Right lobe of liver (tissue), 6 donors: ENCODE data around the gene C4orf50. TPM values are rescaled to one million over a fixed set of nuclear protein-coding genes. Genes with fewer than 3 reads are reported as not detected.

Experiments
- ATAC-seq, 4 donors: fragments of 200-7000 bp; cut with Tn5 transposase; one replicate each; pipeline ENCODE4 v1.9.1; 2020; ENCODE audit warnings: mild to moderate bottlenecking in 4 of 4, moderate library complexity in 4 of 4
- DNase-seq, 3 donors: peaks; one replicate each; pipeline ENCODE4 v3.0.0-alpha.2; 2020
- H3K27ac ChIP-seq, 3 donors: fragments of 200-600 bp; one replicate each; pipeline ENCODE4 v1.8.0; 2022
- H3K27me3 ChIP-seq, 2 donors: fragments of 200-600 bp; one replicate each; pipeline ENCODE4 v1.8.0; 2022
- H3K36me3 ChIP-seq, 4 donors: fragments of 200-600 bp; sonication (generic) in 1 of 4; one replicate each; pipeline versions ENCODE4 v1.5.1 to v1.8.0; 2017 to 2022; ENCODE audit warnings: control low read depth in 1 of 4
- H3K4me1 ChIP-seq, 4 donors: fragments of 200-600 bp; sonication (generic) in 1 of 4; one replicate each; pipeline versions ENCODE4 v1.5.1 to v1.8.0; 2017 to 2022; ENCODE audit warnings: control low read depth in 1 of 4
- H3K4me3 ChIP-seq, 3 donors: fragments of 200-600 bp; one replicate each; pipeline ENCODE4 v1.8.0; 2022
- H3K9me3 ChIP-seq, 4 donors: fragments of 200-600 bp; sonication (generic) in 1 of 4; one replicate each; pipeline versions ENCODE4 v1.5.1 to v1.8.0; 2017 to 2022; ENCODE audit warnings: control low read depth in 1 of 4
- POLR2A ChIP-seq: fragments of 450-650 bp; IDR thresholded peaks from one replicate; pipeline ENCODE4 v1.6.1; 2017; ENCODE audit warnings: antibody characterized with exemption, mild to moderate bottlenecking
- WGBS: methylation state at CpG from one replicate; pipeline ENCODE4 v1.1.6; 2018; ENCODE audit warnings: low coverage, low lambda C conversion rate; ENCODE audit not compliant: insufficient coverage; ENCODE audit errors: missing lambda C conversion rate; 5-methylcytosine and 5-hydroxymethylcytosine counted together
- intact Hi-C, 2 donors: fragments of 100-400 bp; cut with DNase I; formaldehyde crosslinking; loops; one replicate each; pipeline versions ENCODE4 v1.11.2 to v1.14.1; 2022
- total RNA-seq, 6 experiments: library from RNA; depleted of rRNA in 2 of 6; stranded (reverse); fragments of >200 nt in 2 of 6; fragmentation: NEBNext Ultra II Directional in 3 of 6; extraction: Animal tissue kit (Norgen Biotek cat#: 25700) in 3 of 6; gene quantifications; one replicate each; pipeline versions ENCODE4 v1.1.0 to v1.2.4, GENCODE V29; 2016 to 2023
- TF ChIP-seq, protein P1 (sequence below), 4 donors: fragments of 200-600 bp in 3 of 4; fragments of 450-650 bp in 1 of 4; IDR thresholded peaks; one replicate each; pipeline versions ENCODE4 v1.5.1 to v1.8.0; 2016 to 2022; ENCODE audit warnings: antibody characterized with exemption in 4 of 4, mild to moderate bottlenecking in 2 of 4
- donor health status: DM: no; HTN: yes; CAD: no.
- donor health status: DM: no; HTN: no; CAD: no.
- donor health status: DM: no; HTN: no; CAD: no.
- donor health status: DM: no; HTN: yes; CAD: no.
- donor health status: DM: no; HTN: yes; CAD: no.

The C4orf50 gene
- total RNA-seq, 6 experiments from 2014 or later, result under 0.01 to 0.06 TPM; not detected in 4

DNA sequence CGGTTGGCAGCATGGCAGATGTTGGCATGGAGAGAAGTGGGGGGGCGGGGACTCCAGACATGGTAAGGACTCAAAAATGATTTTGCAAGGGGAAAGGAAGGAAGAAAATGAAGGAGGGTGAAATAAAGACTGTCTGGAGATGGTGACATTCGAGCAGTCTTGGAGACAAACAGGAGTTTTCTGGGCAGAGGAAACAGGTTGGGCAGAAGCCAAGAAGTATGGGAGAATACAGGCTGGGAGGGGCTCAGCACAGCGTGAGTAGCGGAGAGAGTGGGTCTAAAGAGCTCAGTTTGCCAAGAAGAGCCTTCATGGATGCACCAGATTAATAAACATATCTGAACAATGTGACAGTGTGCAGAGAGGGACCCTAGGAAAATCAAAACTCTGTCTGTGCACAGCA, 112.0 kb downstream of the C4orf50 start:
- Histone ChIP-seq H3K36me3 (no peaks in the 10 kb centered on the region), H3K4me1 (no peaks in the 10 kb centered on the region), H3K9me3 (no peaks in the 10 kb centered on the region), H3K27ac (no peak overlapping the region), H3K27me3 (no peaks in the 10 kb centered on the region), H3K4me3 (no peak overlapping the region)
- no peak for ATAC-seq
- WGBS, result 6% methylated on average over 5 of the region's 5 CpGs
- intact Hi-C loops, result no loop called here
- DNase-seq, result no peak
- no peak for TF ChIP-seq POLR2A
- TF ChIP-seq, protein P1, sequence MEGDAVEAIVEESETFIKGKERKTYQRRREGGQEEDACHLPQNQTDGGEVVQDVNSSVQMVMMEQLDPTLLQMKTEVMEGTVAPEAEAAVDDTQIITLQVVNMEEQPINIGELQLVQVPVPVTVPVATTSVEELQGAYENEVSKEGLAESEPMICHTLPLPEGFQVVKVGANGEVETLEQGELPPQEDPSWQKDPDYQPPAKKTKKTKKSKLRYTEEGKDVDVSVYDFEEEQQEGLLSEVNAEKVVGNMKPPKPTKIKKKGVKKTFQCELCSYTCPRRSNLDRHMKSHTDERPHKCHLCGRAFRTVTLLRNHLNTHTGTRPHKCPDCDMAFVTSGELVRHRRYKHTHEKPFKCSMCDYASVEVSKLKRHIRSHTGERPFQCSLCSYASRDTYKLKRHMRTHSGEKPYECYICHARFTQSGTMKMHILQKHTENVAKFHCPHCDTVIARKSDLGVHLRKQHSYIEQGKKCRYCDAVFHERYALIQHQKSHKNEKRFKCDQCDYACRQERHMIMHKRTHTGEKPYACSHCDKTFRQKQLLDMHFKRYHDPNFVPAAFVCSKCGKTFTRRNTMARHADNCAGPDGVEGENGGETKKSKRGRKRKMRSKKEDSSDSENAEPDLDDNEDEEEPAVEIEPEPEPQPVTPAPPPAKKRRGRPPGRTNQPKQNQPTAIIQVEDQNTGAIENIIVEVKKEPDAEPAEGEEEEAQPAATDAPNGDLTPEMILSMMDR (IDR thresholded peaks at IDR 0.05), result no peak

DNA sequence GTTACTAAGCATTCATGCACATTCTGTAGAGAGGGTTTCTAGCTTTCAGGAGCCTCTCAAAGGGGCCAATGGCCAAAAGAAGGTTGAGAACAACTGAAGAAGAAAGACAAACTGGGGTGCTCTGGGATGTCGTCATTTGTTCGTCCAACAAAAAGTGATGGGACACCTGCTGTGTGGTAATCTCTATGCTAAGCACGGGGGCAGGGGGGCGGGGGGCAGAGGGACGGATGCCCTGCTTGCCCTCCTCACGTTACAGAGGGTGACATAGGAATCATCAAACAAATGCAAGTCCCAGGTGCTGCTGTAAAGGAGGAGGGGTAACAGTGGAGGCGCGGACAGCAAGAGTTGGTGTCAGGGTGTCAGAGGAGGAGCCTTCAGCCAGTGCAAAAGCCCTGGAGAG, 112.5 kb downstream of the C4orf50 start:
- H3K4me3 ChIP-seq, result no peak overlapping the region
- H3K27me3 ChIP-seq, result no peaks in the 10 kb centered on the region
- ATAC-seq, result no peak
- H3K36me3 ChIP-seq, result no peaks in the 10 kb centered on the region
- TF ChIP-seq, protein P1 (IDR thresholded peaks at IDR 0.05), result no peak
- TF ChIP-seq POLR2A, result no peak
- H3K4me1 ChIP-seq, result no peaks in the 10 kb centered on the region
- intact Hi-C loops, result no loop called here
- no peak overlapping the region for H3K27ac ChIP-seq
- DNase-seq, result no peak
- WGBS, result under 1% methylated on average over 8 of the region's 8 CpGs
- no peaks in the 10 kb centered on the region for H3K9me3 ChIP-seq

DNA sequence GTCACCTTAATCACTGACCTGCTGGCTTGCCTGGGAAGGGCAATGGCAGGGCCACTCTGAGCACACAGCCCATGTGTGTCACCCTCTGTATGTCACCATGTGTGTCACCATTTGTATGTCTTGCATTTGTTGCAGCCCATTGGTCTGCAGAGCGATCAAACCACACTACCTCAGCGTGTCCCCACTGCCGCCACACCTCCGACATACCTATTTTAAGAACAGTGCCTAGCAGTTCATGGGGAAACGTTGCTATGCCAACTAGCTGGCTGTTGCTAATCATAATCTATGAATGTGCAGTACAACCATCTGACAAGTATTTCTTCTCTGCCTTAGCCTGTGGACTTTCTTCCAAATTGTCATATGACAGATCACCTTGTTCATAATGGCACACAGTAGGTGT, 117.4 kb downstream of the C4orf50 start:
- Histone ChIP-seq H3K27me3 (no peaks in the 10 kb centered on the region), H3K36me3 (no peaks in the 10 kb centered on the region), H3K27ac (no peak overlapping the region), H3K9me3 (no peaks in the 10 kb centered on the region), H3K4me1 (no peaks in the 10 kb centered on the region), H3K4me3 (no peak overlapping the region)
- WGBS, result 48% methylated on average over 2 of the region's 5 CpGs
- no peak for TF ChIP-seq POLR2A
- TF ChIP-seq, protein P1 (IDR thresholded peaks at IDR 0.05), result no peak
- no peak for ATAC-seq
- DNase-seq, result no peak
- intact Hi-C loops, result no loop called here

DNA sequence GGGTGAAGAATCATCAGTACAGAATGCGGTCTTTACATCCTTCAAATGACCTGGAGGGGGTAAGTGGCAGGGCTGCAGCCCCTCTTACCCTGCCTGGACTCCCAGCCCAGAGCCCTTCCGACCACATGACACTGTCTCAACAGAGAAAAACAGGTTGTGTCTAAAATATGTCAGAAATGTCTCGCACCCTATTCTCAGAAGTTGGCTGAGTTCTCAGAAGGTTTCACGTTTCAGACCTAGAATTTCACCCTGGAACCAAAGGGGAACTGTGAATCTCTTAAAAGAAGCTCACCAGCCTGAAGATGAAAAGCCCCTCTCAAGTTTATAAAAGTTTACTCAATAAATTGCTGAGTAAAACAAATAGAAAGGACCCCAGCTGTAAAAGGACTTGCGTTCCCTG, 118.3 kb downstream of the C4orf50 start:
- Histone ChIP-seq H3K36me3 (no peaks in the 10 kb centered on the region), H3K27me3 (no peaks in the 10 kb centered on the region), H3K4me3 (no peak overlapping the region), H3K9me3 (no peaks in the 10 kb centered on the region), H3K4me1 (no peaks in the 10 kb centered on the region), H3K27ac (no peak overlapping the region)
- ATAC-seq (no peak), DNase-seq (no peak)
- TF ChIP-seq, protein P1 (IDR thresholded peaks at IDR 0.05), result no peak
- 41% methylated on average over 5 of the region's 5 CpGs for WGBS
- intact Hi-C loops, result no loop called here

DNA sequence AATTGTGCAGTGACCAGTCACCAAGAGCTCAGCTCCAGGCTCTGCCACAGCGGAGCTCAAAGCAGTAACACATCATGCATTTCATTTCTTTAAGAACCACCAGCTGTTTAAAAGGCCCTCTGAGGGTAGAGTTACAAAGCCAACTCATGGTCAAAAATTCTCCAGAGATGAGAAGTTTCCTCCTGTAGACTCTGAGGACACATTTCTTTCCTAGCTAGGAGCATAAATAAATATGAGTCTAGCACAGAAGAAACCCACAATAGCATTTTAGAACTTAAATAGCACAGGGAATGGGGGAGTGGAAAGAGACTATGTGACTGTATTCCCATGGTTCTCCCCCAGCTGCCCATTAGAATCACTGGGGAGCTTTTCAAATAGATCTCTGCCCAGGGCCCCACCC, 118.8 kb downstream of the C4orf50 start:
- H3K9me3 ChIP-seq, result no peaks in the 10 kb centered on the region
- ATAC-seq (no peak), DNase-seq (no peak)
- WGBS, result 86% methylated on average over 1 of the region's 1 CpG
- H3K36me3 ChIP-seq, result no peaks in the 10 kb centered on the region
- H3K4me1 ChIP-seq, result no peaks in the 10 kb centered on the region
- no peaks in the 10 kb centered on the region for H3K27me3 ChIP-seq
- intact Hi-C loops, result no loop called here
- TF ChIP-seq, protein P1 (IDR thresholded peaks at IDR 0.05), result no peak
- no peak for TF ChIP-seq POLR2A
- H3K4me3 ChIP-seq, result no peak overlapping the region
- H3K27ac ChIP-seq, result no peak overlapping the region
